Activated CD4-positive, alpha-beta memory T cell treated with anti-CD3 and anti-CD28 coated beads, Interleukin-2, amount 10 ng/mL, durations not matched to agents 7 days and 5 days (primary cell): ENCODE measurements around the gene RPS14. TPM values are rescaled to one million over a fixed set of nuclear protein-coding genes. Genes with fewer than 3 reads are reported as not detected.

Source experiments
- CTCF ChIA-PET: fragments of 350-600 bp; sonication (Branson Sonifier 250); formaldehyde crosslinking; loops from one replicate; lab custom pipeline; 2021; ENCODE audit warnings: antibody characterized with exemption, inconsistent platforms; lab: Charles Lee
- POLR2A ChIA-PET: fragments of 350-600 bp; sonication (Branson Sonifier 250); formaldehyde crosslinking; loops from one replicate; lab custom pipeline; 2021; ENCODE audit warnings: antibody characterized with exemption; lab: Charles Lee
- DNase-seq: peaks from one replicate; pipeline ENCODE4 v3.0.0-alpha.2; 2020
- H3K27ac Mint-ChIP-seq: one replicate; pipeline ENCODE4 v1.8.0; 2021; ENCODE audit warnings: mild to moderate bottlenecking, mixed read lengths
- H3K27me3 Mint-ChIP-seq: one replicate; pipeline ENCODE4 v1.8.0; 2021; ENCODE audit warnings: mixed read lengths
- H3K36me3 Mint-ChIP-seq: one replicate; pipeline ENCODE4 v1.8.0; 2021; ENCODE audit warnings: low read depth, mixed read lengths
- H3K4me1 Mint-ChIP-seq: one replicate; pipeline ENCODE4 v1.8.0; 2021; ENCODE audit warnings: mixed read lengths
- H3K4me3 Mint-ChIP-seq: one replicate; pipeline ENCODE4 v1.8.0; 2021; ENCODE audit warnings: mild to moderate bottlenecking, mixed read lengths
- H3K9me3 Mint-ChIP-seq: one replicate; pipeline ENCODE4 v1.8.0; 2021; ENCODE audit warnings: mixed read lengths
- total RNA-seq, 2 experiments: library from RNA; stranded (reverse); gene quantifications; one replicate each; pipeline ENCODE4 v1.2.3, GENCODE V29; 2021

RPS14 gene
- total RNA-seq, 2 experiments from 2014 or later, result 2,316 to 2,367 TPM

- Mint-ChIP-seq H3K9me3 (no peaks in the 10 kb centered on the region), H3K27me3 (no peaks in the 10 kb centered on the region), H3K36me3 (peaks cover 60% of the 10 kb centered on the region), H3K4me3 (no peak overlapping the region), H3K4me1 (peaks cover 30% of the 10 kb centered on the region), H3K27ac (no peak overlapping the region)
- CTCF ChIA-PET, result interaction anchor here (1.0 kb wide), 1 partner anchor 10 kb away, joined by 3 read pairs; no protein-coding TSS in a partner anchor
- DNase-seq, result no peak
- POLR2A ChIA-PET, result interaction anchor here (0.8 kb wide), 2 partner anchors 8 to 35 kb away, joined by 4 read pairs; no protein-coding TSS in a partner anchor
Measured at GRCh38 chr5:150407096-150407720, 42.3 kb downstream of the RPS14 start.

- POLR2A ChIA-PET, result interaction anchor here (0.8 to 1.0 kb wide), 2 partner anchors 8 to 16 kb away, joined by 3 to 4 read pairs; no protein-coding TSS in a partner anchor
Measured at GRCh38 chr5:150406723-150407095, 42.8 kb downstream of the RPS14 start.

DNA sequence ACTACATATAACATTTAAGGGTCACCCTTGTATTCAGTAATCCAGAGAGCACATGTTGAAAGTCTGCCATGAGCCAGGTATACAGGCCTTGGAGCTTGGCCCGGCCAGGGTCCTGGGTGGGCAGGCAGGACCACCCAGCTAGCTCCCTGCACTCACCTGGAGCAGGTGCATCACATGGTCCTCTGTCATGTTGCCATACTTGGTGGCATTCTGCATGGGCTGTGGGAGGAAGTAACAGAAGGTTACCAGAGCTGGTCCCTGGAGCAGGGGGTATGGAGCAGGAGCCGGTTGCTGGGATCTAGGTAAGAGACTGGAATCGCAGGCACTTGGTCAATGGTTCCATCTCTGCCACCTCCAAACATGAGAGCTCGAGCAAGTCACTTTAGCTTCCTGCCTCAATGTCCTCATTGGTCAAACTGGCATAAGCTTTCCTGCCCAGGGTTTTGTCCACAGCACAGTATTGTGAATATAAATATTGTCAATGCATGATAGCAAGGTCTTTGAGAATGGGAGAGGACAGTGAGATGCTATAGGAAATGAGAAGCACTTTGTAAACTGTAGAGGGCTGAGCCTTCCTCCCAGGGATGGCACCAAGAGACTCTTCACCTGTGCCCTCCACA lies 43.3 kb downstream of the RPS14 start:
- Mint-ChIP-seq H3K27me3 (no peaks in the 10 kb centered on the region), H3K27ac (peak overlapping the region; percentile 59), H3K36me3 (peaks cover 67% of the 10 kb centered on the region), H3K4me3 (no peak overlapping the region), H3K9me3 (no peaks in the 10 kb centered on the region), H3K4me1 (peaks cover 26% of the 10 kb centered on the region)
- DNase-seq, result no peak
- CTCF ChIA-PET, result no interaction called here
- POLR2A ChIA-PET, result interaction anchor here (1.0 kb wide), 1 partner anchor 15 kb away, joined by 3 read pairs; no protein-coding TSS in a partner anchor

More at GRCh38 chr5:150406723-150407095, 42.8 kb downstream of the RPS14 start:
- no peaks in the 10 kb centered on the region for H3K9me3 Mint-ChIP-seq
- H3K27me3 Mint-ChIP-seq, result no peaks in the 10 kb centered on the region
- no peak for DNase-seq
- H3K36me3 Mint-ChIP-seq, result peaks cover 64% of the 10 kb centered on the region
- H3K4me1 Mint-ChIP-seq, result peaks cover 30% of the 10 kb centered on the region
- H3K4me3 Mint-ChIP-seq, result no peak overlapping the region
- H3K27ac Mint-ChIP-seq, result no peak overlapping the region
- CTCF ChIA-PET, result interaction anchor here (1.0 kb wide), 1 partner anchor 9 kb away, joined by 3 read pairs; no protein-coding TSS in a partner anchor

- H3K27ac Mint-ChIP-seq, result peak overlapping the region; percentile 6
- H3K27me3 Mint-ChIP-seq, result no peaks in the 10 kb centered on the region
- H3K4me3 Mint-ChIP-seq, result no peak overlapping the region
Measured at GRCh38 chr5:150404941-150405816, 44.4 kb downstream of the RPS14 start.

DNA sequence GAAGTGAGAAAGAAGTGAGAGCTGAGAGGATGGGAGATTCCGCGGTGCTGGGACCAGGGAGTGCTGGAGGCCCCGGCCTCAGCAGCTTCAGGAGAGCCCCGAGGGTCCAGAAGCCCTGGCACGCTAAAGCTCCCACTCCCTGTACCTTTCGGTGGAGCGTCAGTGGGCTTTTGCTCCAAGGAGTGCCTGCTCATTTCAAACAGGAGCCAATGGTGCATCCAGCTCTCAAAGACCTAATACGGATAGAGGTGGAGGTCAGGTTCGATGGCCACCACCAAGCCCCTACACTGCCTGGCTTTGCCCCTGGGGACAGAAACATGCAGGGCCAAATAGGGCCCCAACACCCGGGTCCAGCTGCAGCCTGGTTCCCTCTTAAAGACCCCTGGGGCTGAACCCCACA lies 45.0 kb downstream of the RPS14 start:
- H3K4me1 Mint-ChIP-seq, result peaks cover 12% of the 10 kb centered on the region
- no peak overlapping the region for H3K4me3 Mint-ChIP-seq
- no peaks in the 10 kb centered on the region for H3K27me3 Mint-ChIP-seq
- peaks cover 68% of the 10 kb centered on the region for H3K36me3 Mint-ChIP-seq
- no peak overlapping the region for H3K27ac Mint-ChIP-seq
- ChIA-PET POLR2A (interaction anchor here (0.9 to 6.4 kb wide), 4 partner anchors 7 to 32 kb away, joined by 3 to 74 read pairs (median 4); partner anchors contain the start of gene CD74), CTCF (no interaction called here)
- no peaks in the 10 kb centered on the region for H3K9me3 Mint-ChIP-seq
- DNase-seq, result no peak

More at GRCh38 chr5:150404941-150405816, 44.4 kb downstream of the RPS14 start:
- Mint-ChIP-seq H3K36me3 (peaks cover 68% of the 10 kb centered on the region), H3K9me3 (no peaks in the 10 kb centered on the region), H3K4me1 (peaks cover 19% of the 10 kb centered on the region)
- POLR2A ChIA-PET, result interaction anchor here (0.9 to 2.0 kb wide), 3 partner anchors 11 to 31 kb away, joined by 3 to 6 read pairs (median 3); no protein-coding TSS in a partner anchor
- CTCF ChIA-PET, result no interaction called here
- DNase-seq, result no peak

- CTCF ChIA-PET, result no interaction called here
Measured at GRCh38 chr5:150404121-150404520, 45.4 kb downstream of the RPS14 start.

DNA sequence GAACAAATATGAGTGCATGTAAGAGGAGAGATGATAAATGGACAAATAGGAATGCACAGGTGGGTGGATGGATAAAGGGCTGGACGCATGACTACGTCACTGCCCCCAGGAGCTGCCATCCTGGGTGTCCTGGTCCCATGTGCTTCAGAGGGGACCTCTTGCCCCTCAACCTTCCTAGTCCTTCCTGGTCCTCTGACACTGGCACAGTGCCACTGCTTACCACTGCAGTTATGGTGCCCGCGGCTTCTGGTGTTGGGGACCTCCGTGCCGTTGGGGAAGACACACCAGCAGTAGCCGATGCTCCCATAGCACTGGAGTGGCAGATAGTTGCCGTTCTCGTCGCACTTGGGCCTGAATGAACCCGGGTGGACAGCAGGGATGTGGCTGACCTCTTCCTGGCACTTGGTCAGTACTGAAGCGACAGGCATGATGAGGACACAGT lies 46.6 kb downstream of the RPS14 start:
- H3K9me3 Mint-ChIP-seq, result no peaks in the 10 kb centered on the region
- H3K36me3 Mint-ChIP-seq, result peaks cover 67% of the 10 kb centered on the region
- H3K27me3 Mint-ChIP-seq, result no peaks in the 10 kb centered on the region
- ChIA-PET POLR2A (interaction anchor here (0.6 to 6.4 kb wide), 3 partner anchors 8 to 33 kb away, joined by 3 to 74 read pairs (median 3); partner anchors contain the start of gene CD74), CTCF (no interaction called here)
- no peak for DNase-seq
- no peak overlapping the region for H3K4me3 Mint-ChIP-seq
- peak overlapping the region; percentile 37 for H3K27ac Mint-ChIP-seq
- peaks cover 3% of the 10 kb centered on the region for H3K4me1 Mint-ChIP-seq

More at GRCh38 chr5:150404121-150404520, 45.4 kb downstream of the RPS14 start:
- POLR2A ChIA-PET, result interaction anchor here (0.6 to 6.4 kb wide), 3 partner anchors 7 to 19 kb away, joined by 3 to 74 read pairs (median 6); partner anchors contain the start of gene CD74
- H3K4me1 Mint-ChIP-seq, result peaks cover 12% of the 10 kb centered on the region
- H3K27me3 Mint-ChIP-seq, result no peaks in the 10 kb centered on the region
- H3K36me3 Mint-ChIP-seq, result peaks cover 68% of the 10 kb centered on the region
- no peak overlapping the region for H3K27ac Mint-ChIP-seq
- H3K9me3 Mint-ChIP-seq, result no peaks in the 10 kb centered on the region
- no peak overlapping the region for H3K4me3 Mint-ChIP-seq
- DNase-seq, result no peak

GRCh38 chr5:150402229-150402773 lies 47.2 kb downstream of the RPS14 start:
- H3K9me3 Mint-ChIP-seq, result no peaks in the 10 kb centered on the region

DNA sequence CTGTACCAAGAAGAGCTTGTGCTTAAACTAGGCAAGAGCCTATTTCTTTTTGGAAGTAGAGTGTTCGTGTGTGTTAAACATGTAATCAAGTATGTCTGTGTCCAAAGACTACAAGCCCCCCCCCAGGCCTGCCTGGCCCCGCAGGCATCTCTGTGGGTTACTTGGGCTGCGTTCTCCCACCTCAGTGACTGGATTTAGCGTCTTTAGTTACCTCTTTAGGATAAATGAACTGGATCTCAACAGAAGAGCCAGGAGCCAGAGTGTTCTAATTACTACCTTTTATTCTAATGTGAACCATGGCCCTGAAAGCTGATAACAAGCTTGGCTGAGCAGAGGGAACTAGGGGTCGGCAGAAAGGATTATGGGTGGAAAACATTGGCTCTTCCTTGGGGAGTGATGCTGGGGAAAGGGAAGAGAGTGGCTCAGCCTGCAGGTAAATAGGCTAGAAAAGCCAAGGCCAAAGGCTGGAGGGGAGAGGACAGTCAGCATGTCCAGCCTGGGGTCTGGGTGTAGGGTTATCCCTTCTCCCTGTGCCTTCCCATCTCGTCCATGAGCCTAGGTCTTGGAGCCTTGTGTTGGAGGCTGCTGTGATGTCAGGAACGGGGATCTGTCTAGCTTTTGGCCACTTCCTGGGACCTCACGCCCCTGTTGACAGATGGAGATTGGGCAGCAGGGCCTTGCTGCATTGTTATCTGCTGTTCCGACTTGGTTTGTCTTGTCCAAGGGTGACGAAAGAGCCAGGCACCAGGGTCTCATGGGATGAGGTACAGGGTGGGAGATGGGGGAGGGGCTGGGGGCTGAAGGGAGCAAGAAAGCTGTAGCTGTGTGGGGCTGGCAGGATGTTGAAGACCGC lies 47.9 kb downstream of the RPS14 start:
- Mint-ChIP-seq H3K4me3 (no peak overlapping the region), H3K27ac (peak overlapping the region; percentile 72), H3K27me3 (no peaks in the 10 kb centered on the region), H3K36me3 (peaks cover 65% of the 10 kb centered on the region), H3K4me1 (no peaks in the 10 kb centered on the region), H3K9me3 (no peaks in the 10 kb centered on the region)
- ChIA-PET CTCF (interaction anchor here (0.5 to 1.6 kb wide), 4 partner anchors 10 to 384 kb away, joined by 3 to 6 read pairs (median 3); no protein-coding TSS in a partner anchor), POLR2A (interaction anchor here (1.0 to 6.4 kb wide), 4 partner anchors 10 to 15 kb away, joined by 3 to 74 read pairs (median 6); partner anchors contain the start of gene CD74)
- DNase-seq, result no peak

More at GRCh38 chr5:150402229-150402773, 47.2 kb downstream of the RPS14 start:
- H3K27ac Mint-ChIP-seq, result peak overlapping the region; percentile 72
- peaks cover 70% of the 10 kb centered on the region for H3K36me3 Mint-ChIP-seq
- no peak for DNase-seq
- peaks cover 2% of the 10 kb centered on the region for H3K4me1 Mint-ChIP-seq
- POLR2A ChIA-PET, result interaction anchor here (0.6 to 6.4 kb wide), 3 partner anchors 9 to 34 kb away, joined by 3 to 74 read pairs (median 3); partner anchors contain the start of gene CD74
- H3K27me3 Mint-ChIP-seq, result no peaks in the 10 kb centered on the region
- CTCF ChIA-PET, result no interaction called here
- no peak overlapping the region for H3K4me3 Mint-ChIP-seq

DNA sequence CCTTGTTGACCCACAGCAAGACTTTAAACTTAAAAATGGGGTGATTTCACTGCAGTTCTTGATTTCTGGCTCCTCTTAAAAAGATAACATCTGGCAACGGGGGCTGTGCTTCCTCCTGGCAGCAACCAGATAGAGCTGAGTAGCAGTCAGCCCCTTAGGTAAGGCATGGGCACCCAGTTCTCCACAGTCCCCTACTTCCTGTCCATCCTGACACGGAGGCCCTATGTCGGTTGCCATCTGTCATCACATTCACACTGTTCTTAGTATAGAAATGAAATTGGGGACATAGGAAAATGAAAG lies 48.5 kb downstream of the RPS14 start:
- CTCF ChIA-PET, result interaction anchor here (0.5 to 1.6 kb wide), 5 partner anchors 10 to 383 kb away, joined by 3 to 6 read pairs (median 3); partner anchors contain the start of gene CD74
- no peak overlapping the region for H3K4me3 Mint-ChIP-seq
- H3K27me3 Mint-ChIP-seq, result no peaks in the 10 kb centered on the region

More for the DNA sequence above, 48.5 kb downstream of the RPS14 start:
- Mint-ChIP-seq H3K36me3 (peaks cover 65% of the 10 kb centered on the region), H3K9me3 (no peaks in the 10 kb centered on the region), H3K27ac (peak overlapping the region; percentile 72), H3K4me1 (no peaks in the 10 kb centered on the region)
- POLR2A ChIA-PET, result interaction anchor here (1.0 to 6.4 kb wide), 6 partner anchors 10 to 43 kb away, joined by 3 to 74 read pairs (median 6); partner anchors contain the start of genes CD74 and TCOF1
- DNase-seq, result no peak
